ENCODE data around the gene CD84. TPM values are rescaled to one million over a fixed set of nuclear protein-coding genes. Genes with fewer than 3 reads are reported as not detected.
"Not testable (repeated sequence)": the region's sequence is repeated elsewhere in the genome, so short reads cannot be mapped to it uniquely, and the experiment has no call there.

Gene CD84
- total RNA-seq (10 to 100 TPM; 25.1 to 27.6 TPM), polyA plus RNA-seq (58.1 TPM)

- Histone ChIP-seq H3K4me1 (ENCODE audit: insufficient read depth, low read length) (peaks cover 59% of the 10 kb centered on the region), H3K36me3 (ENCODE audit: insufficient read depth, low read length) (no peaks in the 10 kb centered on the region), H3K4me3 (ENCODE audit: low read length) (peak within 1 kb of the TSS; percentile 69), H3K27ac (ENCODE audit: low read depth, low read length) (peak within 1 kb of the TSS; percentile 81), H3K27me3 (ENCODE audit: insufficient read depth, low read length, poor library complexity, severe bottlenecking) (no peaks in the 10 kb centered on the region), H3K9me3 (ENCODE audit: low read length) (no peaks in the 10 kb centered on the region)
- Mint-ChIP-seq H3K36me3 (peaks cover 9 to 39% (median 12%) of the 10 kb centered on the region in 3 donors), H3K27ac (peak within 1 kb of the TSS; percentile 92 to 97 (median 96)), H3K9me3 (peaks cover 0 to 12% (median 0%) of the 10 kb centered on the region in 5 donors), H3K27me3 (no peaks in the 10 kb centered on the region), H3K4me3 (peak within 1 kb of the TSS; percentile 89 to 99 (median 98)), H3K4me1 (peaks cover 71 to 91% (median 81%) of the 10 kb centered on the region in 3 donors)
- ChIA-PET CTCF (interaction anchor here (0.6 to 3.1 kb wide), 8 partner anchors 12 to 96 kb away, joined by 3 to 21 read pairs (median 6); no protein-coding TSS in a partner anchor), POLR2A (interaction anchor here (1.0 to 6.3 kb wide), 3 partner anchors 11 to 149 kb away, joined by 3 to 44 read pairs (median 38); no protein-coding TSS in a partner anchor)
- peak in 1 of 5 donors; percentile 38 for DNase-seq
These were observed at the start of gene CD84 for GRCh38 chr1:160579216-160579701. TSS of gene CD84 (minus strand) at chr1:160579496. CDS start at chr1:160579437, 59 bp downstream.

GRCh38 chr1:160628799-160629263, 49.5 kb upstream of the CD84 start:
- H3K27ac ChIP-seq (ENCODE audit: low read depth, low read length), result peak overlapping the region; percentile 78
- DNase-seq, result peak in 2 of 5 donors; percentile 20 to 55
- peak overlapping the region; percentile 50 for H3K4me3 ChIP-seq (ENCODE audit: low read length)
- ChIA-PET POLR2A (interaction anchor here (0.9 to 1.8 kb wide), 3 partner anchors 9 to 34 kb away, joined by 4 to 7 read pairs (median 7); no protein-coding TSS in a partner anchor), CTCF (interaction anchor here (0.6 to 3.6 kb wide), 7 partner anchors 10 to 200 kb away, joined by 3 to 32 read pairs (median 6); partner anchors contain the start of gene SLAMF1)
- Mint-ChIP-seq H3K27ac (peak overlapping the region; percentile 83 to 99 (median 98)), H3K4me1 (peaks cover 99 to 100% (median 100%) of the 10 kb centered on the region in 3 donors), H3K4me3 (peak overlapping the region; percentile 72 to 87 (median 82)), H3K36me3 (peaks cover 33 to 70% (median 47%) of the 10 kb centered on the region in 3 donors), H3K27me3 (no peaks in the 10 kb centered on the region), H3K9me3 (no peaks in the 10 kb centered on the region)
- H3K9me3 ChIP-seq (ENCODE audit: low read length), result no peaks in the 10 kb centered on the region
- H3K4me1 ChIP-seq (ENCODE audit: insufficient read depth, low read length), result peaks cover 97% of the 10 kb centered on the region
- H3K27me3 ChIP-seq (ENCODE audit: insufficient read depth, low read length, poor library complexity, severe bottlenecking), result no peaks in the 10 kb centered on the region
- H3K36me3 ChIP-seq (ENCODE audit: insufficient read depth, low read length), result peaks cover 5% of the 10 kb centered on the region

- H3K27me3 ChIP-seq (ENCODE audit: insufficient read depth, low read length, poor library complexity, severe bottlenecking); H3K36me3 ChIP-seq (ENCODE audit: insufficient read depth, low read length); POLR2A ChIA-PET; H3K27ac ChIP-seq (ENCODE audit: low read depth, low read length); DNase-seq; H3K9me3 Mint-ChIP-seq; H3K9me3 ChIP-seq (ENCODE audit: low read length); H3K4me3 ChIP-seq (ENCODE audit: low read length); H3K27me3 Mint-ChIP-seq: not testable (repeated sequence)
- H3K27ac Mint-ChIP-seq, result peak overlapping the region; percentile 83 to 99 (median 98)
- H3K4me1 ChIP-seq (ENCODE audit: insufficient read depth, low read length), result peaks cover 97% of the 10 kb centered on the region
- H3K36me3 Mint-ChIP-seq, result peaks cover 35 to 71% (median 38%) of the 10 kb centered on the region in 3 donors
- peak overlapping the region; percentile 14 to 77 (median 66) for H3K4me3 Mint-ChIP-seq
- H3K4me1 Mint-ChIP-seq, result peaks cover 99 to 100% (median 100%) of the 10 kb centered on the region in 3 donors
- CTCF ChIA-PET, result interaction anchor here (1.1 to 3.6 kb wide), 6 partner anchors 9 to 199 kb away, joined by 3 to 32 read pairs (median 6); partner anchors contain the start of gene SLAMF1
These were observed 48.5 kb upstream of the CD84 start for GRCh38 chr1:160627677-160628289.

GRCh38 chr1:160626509-160627342, 47.4 kb upstream of the CD84 start:
- no peaks in the 10 kb centered on the region for H3K27me3 Mint-ChIP-seq
- peaks cover 36 to 73% (median 42%) of the 10 kb centered on the region in 3 donors for H3K36me3 Mint-ChIP-seq
- Histone ChIP-seq H3K36me3 (ENCODE audit: insufficient read depth, low read length) (no peaks in the 10 kb centered on the region), H3K27me3 (ENCODE audit: insufficient read depth, low read length, poor library complexity, severe bottlenecking) (no peaks in the 10 kb centered on the region), H3K4me3 (ENCODE audit: low read length) (no peak overlapping the region), H3K9me3 (ENCODE audit: low read length) (no peaks in the 10 kb centered on the region), H3K4me1 (ENCODE audit: insufficient read depth, low read length) (peaks cover 94% of the 10 kb centered on the region), H3K27ac (ENCODE audit: low read depth, low read length) (no peak overlapping the region)
- ChIA-PET CTCF (interaction anchor here (0.6 to 3.6 kb wide), 8 partner anchors 8 to 123 kb away, joined by 3 to 30 read pairs (median 4); partner anchors contain the start of gene SLAMF1), POLR2A (interaction anchor here (0.5 to 1.4 kb wide), 3 partner anchors 15 to 53 kb away, joined by 3 read pairs; no protein-coding TSS in a partner anchor)
- no peaks in the 10 kb centered on the region for H3K9me3 Mint-ChIP-seq
- no peak for DNase-seq
- peaks cover 100% of the 10 kb centered on the region in 3 donors for H3K4me1 Mint-ChIP-seq
- H3K27ac Mint-ChIP-seq, result peak overlapping the region; percentile 61 to 99 (median 92)
- H3K4me3 Mint-ChIP-seq, result peak overlapping the region in 6 of 7 donors; percentile 51 to 78 (median 71)

GRCh38 chr1:160625725-160626498, 46.6 kb upstream of the CD84 start:
- Histone ChIP-seq H3K9me3 (ENCODE audit: low read length) (no peaks in the 10 kb centered on the region), H3K4me3 (ENCODE audit: low read length) (no peak overlapping the region), H3K27ac (ENCODE audit: low read depth, low read length) (peak overlapping the region; percentile 1), H3K4me1 (ENCODE audit: insufficient read depth, low read length) (peaks cover 90% of the 10 kb centered on the region), H3K36me3 (ENCODE audit: insufficient read depth, low read length) (no peaks in the 10 kb centered on the region), H3K27me3 (ENCODE audit: insufficient read depth, low read length, poor library complexity, severe bottlenecking) (no peaks in the 10 kb centered on the region)
- ChIA-PET POLR2A (interaction anchor here (0.6 to 1.4 kb wide), 2 partner anchors 53 to 118 kb away, joined by 3 read pairs; no protein-coding TSS in a partner anchor), CTCF (interaction anchor here (0.6 to 1.3 kb wide), 4 partner anchors 21 to 55 kb away, joined by 3 to 4 read pairs (median 3); partner anchors contain the start of gene SLAMF1)
- no peaks in the 10 kb centered on the region for H3K27me3 Mint-ChIP-seq
- H3K4me1 Mint-ChIP-seq, result peaks cover 98 to 100% (median 99%) of the 10 kb centered on the region in 3 donors
- no peak for DNase-seq
- H3K27ac Mint-ChIP-seq, result peak overlapping the region; percentile 61 to 97 (median 86)
- H3K9me3 Mint-ChIP-seq, result no peaks in the 10 kb centered on the region
- H3K4me3 Mint-ChIP-seq, result peak overlapping the region in 6 of 7 donors; percentile 51 to 78 (median 67)
- peaks cover 31 to 70% (median 44%) of the 10 kb centered on the region in 3 donors for H3K36me3 Mint-ChIP-seq

GRCh38 chr1:160625321-160625720, 46.0 kb upstream of the CD84 start:
- Mint-ChIP-seq H3K36me3 (peaks cover 25 to 66% (median 46%) of the 10 kb centered on the region in 3 donors), H3K4me3 (peak overlapping the region in 5 of 7 donors; percentile 37 to 78 (median 57)), H3K4me1 (peaks cover 94 to 96% (median 95%) of the 10 kb centered on the region in 3 donors), H3K27me3 (no peaks in the 10 kb centered on the region), H3K27ac (peak overlapping the region; percentile 5 to 97 (median 86)), H3K9me3 (no peaks in the 10 kb centered on the region)
- ChIA-PET CTCF (interaction anchor here (0.6 kb wide), 1 partner anchor 55 kb away, joined by 3 read pairs; no protein-coding TSS in a partner anchor), POLR2A (interaction anchor here (0.6 kb wide), 1 partner anchor 119 kb away, joined by 3 read pairs; no protein-coding TSS in a partner anchor)
- Histone ChIP-seq H3K9me3 (ENCODE audit: low read length) (no peaks in the 10 kb centered on the region), H3K27ac (ENCODE audit: low read depth, low read length) (peak overlapping the region; percentile 1), H3K4me3 (ENCODE audit: low read length) (no peak overlapping the region), H3K4me1 (ENCODE audit: insufficient read depth, low read length) (peaks cover 84% of the 10 kb centered on the region), H3K27me3 (ENCODE audit: insufficient read depth, low read length, poor library complexity, severe bottlenecking) (no peaks in the 10 kb centered on the region), H3K36me3 (ENCODE audit: insufficient read depth, low read length) (no peaks in the 10 kb centered on the region)
- no peak for DNase-seq

All from CD8-positive, alpha-beta memory T cell (primary cell).